HCT116 (cell line): Measurements from ENCODE around the gene TM6SF1. TPM values are rescaled to one million over a fixed set of nuclear protein-coding genes. Genes with fewer than 3 reads are reported as not detected.

ENCODE experiments used
- ATAC-seq: fragments of 200-7000 bp; cut with Tn5 transposase; 2 replicates; pipeline ENCODE4 v1.9.1; 2020; ENCODE audit warnings: mild to moderate bottlenecking, moderate library complexity
- BruUV-seq: library from RNA; stranded (reverse); fragments of 400-500 nt; replicated peaks from 2 replicates; lab custom pipeline; 2021; lab: Mats Ljungman, UMichigan
- CTCF ChIA-PET: fragments of 300-600 bp; sonication (Branson Sonifier 250); formaldehyde crosslinking; loops from one replicate; lab custom pipeline; 2021; ENCODE audit warnings: antibody characterized with exemption; lab: Charles Lee
- POLR2A ChIA-PET: fragments of 300-600, 350-600 bp; sonication (Branson Sonifier 250); formaldehyde crosslinking; loops from one replicate; lab custom pipeline; 2021; ENCODE audit warnings: antibody characterized with exemption; lab: Charles Lee
- RAD21 ChIA-PET, 2 experiments: fragments of 300-600 bp; sonication (Branson Sonifier 250); formaldehyde crosslinking; loops; one replicate each; lab custom pipeline; 2023; ENCODE audit warnings: low total read pairs in 2 of 2; ENCODE audit not compliant: uncharacterized antibody in 2 of 2, unreplicated experiment in 2 of 2, low non-redundant PET in 1 of 2; lab: Charles Lee
- DNase-seq: peaks from one replicate; pipeline ENCODE4 v3.0.0-alpha.2; 2010; ENCODE audit warnings: low read depth, low spot score
- H2AFZ ChIP-seq: fragments of 200-600 bp; shearing (Covaris generic), sonication (generic); 2 replicates; pipeline ENCODE4 v1.6.1; 2017; ENCODE audit warnings: low read depth, mixed run types, mixed read lengths, antibody characterized with exemption, low read length; ENCODE audit not compliant: poor library complexity, severe bottlenecking
- H3K27ac ChIP-seq: 2 replicates; pipeline ENCODE4 v1.5.1; 2012; ENCODE audit warnings: low read depth, low read length
- H3K27me3 ChIP-seq: fragments of 200-600 bp; sonication (generic); 2 replicates; pipeline ENCODE4 v1.6.1; 2016; ENCODE audit warnings: mixed run types, low read length, mixed read lengths; ENCODE audit not compliant: insufficient read depth
- H3K36me3 ChIP-seq, 2 experiments: fragments of 200-500 bp in 1 of 2; fragments of 200-600 bp in 1 of 2; sonication (Bioruptor generic) in 1 of 2; sonication (generic) in 1 of 2; 2 replicates each; pipeline versions ENCODE4 v1.5.1 to v1.6.1; 2014 to 2016; ENCODE audit warnings: low read length in 2 of 2, inconsistent platforms in 1 of 2, mixed read lengths in 1 of 2, mixed run types in 1 of 2; ENCODE audit not compliant: insufficient read depth in 2 of 2, control insufficient read depth in 1 of 2
- H3K4me1 ChIP-seq, 2 experiments: fragments of 200-600 bp in 1 of 2; sonication (generic) in 1 of 2; 2 replicates each; pipeline versions ENCODE4 v1.5.1 to v1.6.1; 2012 to 2017; ENCODE audit warnings: low read length in 2 of 2, inconsistent platforms in 1 of 2, mild to moderate bottlenecking in 1 of 2, mixed read lengths in 1 of 2, mixed run types in 1 of 2, moderate library complexity in 1 of 2; ENCODE audit not compliant: insufficient read depth in 2 of 2, control insufficient read depth in 1 of 2
- H3K4me2 ChIP-seq: fragments of 200-600 bp; sonication (generic); 2 replicates; pipeline ENCODE4 v1.6.1; 2017; ENCODE audit warnings: mixed run types, low read length, mixed read lengths
- H3K4me3 ChIP-seq, 2 experiments: fragments of 200-600 bp in 1 of 2; sonication (generic) in 1 of 2; replicated peaks in 1 of 2; 2 replicates each; pipeline ENCODE4 v1.5.1; 2011 to 2016; ENCODE audit warnings: low read length in 2 of 2, control low read depth in 1 of 2, low read depth in 1 of 2, mild to moderate bottlenecking in 1 of 2, mixed read lengths in 1 of 2, mixed run types in 1 of 2
- H3K79me2 ChIP-seq: fragments of 200-600 bp; sonication (generic); 2 replicates; pipeline ENCODE4 v1.6.1; 2017; ENCODE audit warnings: mild to moderate bottlenecking, mixed run types, low read length, moderate library complexity, mixed read lengths; ENCODE audit not compliant: insufficient read depth
- H3K9ac ChIP-seq: fragments of 200-600 bp; sonication (generic); 2 replicates; pipeline ENCODE4 v1.6.1; 2016; ENCODE audit warnings: low read length, mixed read lengths
- H3K9me2 ChIP-seq: fragments of 200-600 bp; sonication (generic), shearing (Covaris generic); 2 replicates; pipeline ENCODE4 v1.6.1; 2017; ENCODE audit warnings: mixed run types, mild to moderate bottlenecking, moderate library complexity; ENCODE audit not compliant: insufficient read depth
- H3K9me3 ChIP-seq, 2 experiments: fragments of 200-500 bp in 1 of 2; fragments of 200-600 bp in 1 of 2; sonication (Bioruptor generic) in 1 of 2; sonication (generic) in 1 of 2; 2 replicates each; pipeline ENCODE4 v1.6.1; 2014 to 2017; ENCODE audit warnings: low read length in 2 of 2, mixed read lengths in 2 of 2, inconsistent platforms in 1 of 2, low read depth in 1 of 2, mild to moderate bottlenecking in 1 of 2, mixed run types in 1 of 2, moderate library complexity in 1 of 2; ENCODE audit not compliant: control insufficient read depth in 1 of 2, insufficient read depth in 1 of 2
- H4K20me1 ChIP-seq: fragments of 200-600 bp; sonication (generic), shearing (Covaris generic); 2 replicates; pipeline ENCODE4 v1.6.1; 2017; ENCODE audit warnings: mixed run types, mild to moderate bottlenecking, moderate library complexity; ENCODE audit not compliant: insufficient read depth
- CEBPB ChIP-seq: IDR thresholded peaks from 2 replicates; pipeline ENCODE4 v1.6.1; 2012; ENCODE audit warnings: low read depth
- EGR1 ChIP-seq: IDR thresholded peaks from 2 replicates; pipeline ENCODE4 v1.6.1; 2012; ENCODE audit warnings: low read depth
- EZH2phosphoT487 ChIP-seq: fragments of 200-600 bp; IDR thresholded peaks from 2 replicates; pipeline ENCODE4 v1.6.1; 2018; ENCODE audit warnings: antibody characterized with exemption, borderline replicate concordance
- FOSL1 ChIP-seq: IDR thresholded peaks from 2 replicates; pipeline ENCODE4 v1.6.1; 2012; ENCODE audit warnings: low read depth
- JUND ChIP-seq: IDR thresholded peaks from 2 replicates; pipeline ENCODE4 v1.6.1; 2012
- RAD21 ChIP-seq: IDR thresholded peaks from 2 replicates; pipeline ENCODE4 v1.6.1; 2012; ENCODE audit warnings: low read depth, mild to moderate bottlenecking
- SIN3A ChIP-seq: IDR thresholded peaks from 2 replicates; pipeline ENCODE4 v1.6.1; 2012; ENCODE audit warnings: low read depth
- SP1 ChIP-seq: IDR thresholded peaks from 2 replicates; pipeline ENCODE4 v1.6.1; 2012; ENCODE audit warnings: low read depth
- SRF ChIP-seq: IDR thresholded peaks from 2 replicates; pipeline ENCODE4 v1.6.1; 2012; ENCODE audit warnings: low read depth
- TCF7L2 ChIP-seq: IDR thresholded peaks from 2 replicates; pipeline ENCODE4 v1.7.0; 2011; ENCODE audit warnings: borderline replicate concordance, inconsistent platforms; ENCODE audit not compliant: insufficient read depth, insufficient read length; ENCODE audit errors: extremely low read depth
- YY1 ChIP-seq: IDR thresholded peaks from 2 replicates; pipeline ENCODE4 v1.6.1; 2011; ENCODE audit warnings: low read length, low read depth, moderate library complexity, mild to moderate bottlenecking; ENCODE audit not compliant: insufficient replicate concordance; ENCODE audit errors: extremely low read depth
- intact Hi-C: fragments of 100-400 bp; cut with micrococcal nuclease; formaldehyde crosslinking; loops from 2 replicates; pipeline ENCODE4 v1.10.0; 2022
- total RNA-seq: library from RNA; stranded (reverse); gene quantifications from one replicate; pipeline ENCODE4 v1.2.1, GENCODE V29; 2021; ENCODE audit not compliant: unreplicated experiment
- TF ChIP-seq, protein P1 (sequence below), 3 experiments: fragments of 200-600 bp in 1 of 3; sonication (generic) in 1 of 3; IDR thresholded peaks in 2 of 3; conservative IDR thresholded peaks in 1 of 3; 2 replicates each; pipeline ENCODE4 v1.5.1; 2012 to 2017; ENCODE audit warnings: low read depth in 2 of 3, low read length in 2 of 3, antibody characterized with exemption in 1 of 3, borderline replicate concordance in 1 of 3, control low read depth in 1 of 3, mild to moderate bottlenecking in 1 of 3, mixed read lengths in 1 of 3, mixed run types in 1 of 3, moderate library complexity in 1 of 3; ENCODE audit not compliant: insufficient read depth in 1 of 3

Gene TM6SF1
- total RNA-seq, 1 experiment from 2014 or later, result not detected

DNA sequence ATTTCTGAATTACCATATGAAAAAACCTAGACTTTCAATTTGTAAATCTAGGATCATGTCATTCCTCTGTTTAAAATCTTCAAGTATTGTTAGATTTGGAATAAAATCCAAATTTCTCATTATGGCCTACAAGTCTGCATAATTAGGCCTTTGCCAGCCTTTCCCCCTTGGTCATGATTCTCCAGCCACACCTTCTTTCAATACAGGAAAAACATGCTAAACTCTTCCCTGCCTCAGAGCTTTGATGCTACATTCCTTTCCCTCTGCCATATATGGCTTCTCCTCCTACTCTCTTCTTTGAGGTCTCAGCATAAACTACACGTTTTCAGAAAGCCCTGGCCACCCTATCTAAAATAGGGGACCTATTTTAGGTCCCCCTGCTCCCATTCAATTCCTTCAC is 48.5 kb downstream of the TM6SF1 start (continued):
- TF ChIP-seq, protein P1, sequence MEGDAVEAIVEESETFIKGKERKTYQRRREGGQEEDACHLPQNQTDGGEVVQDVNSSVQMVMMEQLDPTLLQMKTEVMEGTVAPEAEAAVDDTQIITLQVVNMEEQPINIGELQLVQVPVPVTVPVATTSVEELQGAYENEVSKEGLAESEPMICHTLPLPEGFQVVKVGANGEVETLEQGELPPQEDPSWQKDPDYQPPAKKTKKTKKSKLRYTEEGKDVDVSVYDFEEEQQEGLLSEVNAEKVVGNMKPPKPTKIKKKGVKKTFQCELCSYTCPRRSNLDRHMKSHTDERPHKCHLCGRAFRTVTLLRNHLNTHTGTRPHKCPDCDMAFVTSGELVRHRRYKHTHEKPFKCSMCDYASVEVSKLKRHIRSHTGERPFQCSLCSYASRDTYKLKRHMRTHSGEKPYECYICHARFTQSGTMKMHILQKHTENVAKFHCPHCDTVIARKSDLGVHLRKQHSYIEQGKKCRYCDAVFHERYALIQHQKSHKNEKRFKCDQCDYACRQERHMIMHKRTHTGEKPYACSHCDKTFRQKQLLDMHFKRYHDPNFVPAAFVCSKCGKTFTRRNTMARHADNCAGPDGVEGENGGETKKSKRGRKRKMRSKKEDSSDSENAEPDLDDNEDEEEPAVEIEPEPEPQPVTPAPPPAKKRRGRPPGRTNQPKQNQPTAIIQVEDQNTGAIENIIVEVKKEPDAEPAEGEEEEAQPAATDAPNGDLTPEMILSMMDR (IDR thresholded peaks at IDR 0.05 in 2 of 3, conservative IDR thresholded peaks at IDR 0.05 in 1 of 3; ENCODE audit: borderline replicate concordance in 1 of 3, insufficient read depth in 1 of 3, low read depth in 2 of 3, low read length in 2 of 3), result no peak
- no peak for TF ChIP-seq CEBPB
- TF ChIP-seq YY1, result no peak
- no peak for TF ChIP-seq FOSL1
- TF ChIP-seq JUND, result no peak
- no peak for TF ChIP-seq EZH2phosphoT487
- TF ChIP-seq SIN3A, result no peak
- TF ChIP-seq SRF, result no peak
- no peak for TF ChIP-seq SP1
- no peak for TF ChIP-seq TCF7L2
- no peak for TF ChIP-seq RAD21

DNA sequence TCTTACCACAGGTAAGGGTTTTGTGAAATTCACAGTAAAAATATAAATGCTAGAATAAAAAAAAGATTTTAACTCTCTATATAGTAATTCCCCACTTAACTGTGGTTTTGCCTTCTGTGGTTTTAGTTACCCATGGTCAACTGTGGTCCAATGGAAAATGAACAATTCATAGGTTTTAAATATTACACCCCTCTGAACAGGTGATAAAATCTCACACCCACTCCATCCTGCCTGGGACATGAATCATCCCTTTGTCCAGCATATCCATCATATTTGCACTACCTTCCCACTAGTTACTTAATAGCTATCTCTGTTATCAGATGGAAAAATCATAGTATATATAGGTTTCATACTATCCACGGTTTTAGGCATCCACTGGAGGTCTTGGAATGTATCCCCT is 50.9 kb downstream of the TM6SF1 start:
- H4K20me1 ChIP-seq, result no peaks in the 10 kb centered on the region
- no peak overlapping the region for H3K9ac ChIP-seq
- ChIA-PET RAD21 (no interaction called here), POLR2A (no interaction called here), CTCF (no interaction called here)
- DNase-seq (no peak), ATAC-seq (no peak)
- H3K9me2 ChIP-seq, result no peaks in the 10 kb centered on the region
- H3K27me3 ChIP-seq, result no peaks in the 10 kb centered on the region
- no peaks in the 10 kb centered on the region for H3K9me3 ChIP-seq
- intact Hi-C loops, result no loop called here
- no peak overlapping the region for H3K4me2 ChIP-seq
- TF ChIP-seq EGR1, result peak; percentile 38; the same call in 1 of the 2 replicates
- no peak for TF ChIP-seq YY1
- H3K36me3 ChIP-seq, result no peaks in the 10 kb centered on the region
- no peak overlapping the region for H3K27ac ChIP-seq
- peaks cover 0 to 4% of the 10 kb centered on the region in 2 experiments; a peak in 1 of 4 replicates for H3K4me1 ChIP-seq
- H3K4me3 ChIP-seq, result no peak overlapping the region
- no peaks in the 10 kb centered on the region for H3K79me2 ChIP-seq
- no peak overlapping the region for H2AFZ ChIP-seq
- BruUV-seq, result no TSS peak
